Ovary (tissue), 9 donors: Measurements from ENCODE around the gene ZNF205. TPM values are rescaled to one million over a fixed set of nuclear protein-coding genes. Genes with fewer than 3 reads are reported as not detected.
"Not testable (repeated sequence)": the region's sequence is repeated elsewhere in the genome, so short reads cannot be mapped to it uniquely, and the experiment has no call there.

Experiments
- DNase-seq, 5 donors: peaks; one replicate each; pipeline ENCODE4 v3.0.0-alpha.2; 2019 to 2020
- H3K27ac ChIP-seq, 2 donors: fragments of 200-600 bp; one replicate each; pipeline versions ENCODE4 v1.5.1 to v1.8.0; 2019 to 2022
- H3K27me3 ChIP-seq: fragments of 200-600 bp; one replicate; pipeline ENCODE4 v1.8.0; 2022
- H3K36me3 ChIP-seq: fragments of 200-600 bp; sonication (generic); one replicate; pipeline ENCODE4 v1.5.1; 2019
- H3K4me1 ChIP-seq: one replicate; pipeline ENCODE4 v1.8.1; 2013; ENCODE audit warnings: mild to moderate bottlenecking, moderate library complexity; ENCODE audit not compliant: insufficient read depth
- H3K4me3 ChIP-seq: fragments of 200-600 bp; sonication (generic); one replicate; pipeline ENCODE4 v1.5.1; 2017
- H3K9me3 ChIP-seq, 2 donors: fragments of 200-600 bp in 1 of 2; sonication (generic) in 1 of 2; one replicate each; pipeline versions ENCODE4 v1.5.1 to v1.8.1; 2013 to 2019; ENCODE audit warnings: mild to moderate bottlenecking in 1 of 2, moderate library complexity in 1 of 2
- CTCF ChIP-seq, 3 donors: fragments of 450-650 bp in 2 of 3; fragments of 200-600 bp in 1 of 3; IDR thresholded peaks; one replicate each; pipeline versions ENCODE4 v1.5.1 to v1.8.0; 2016 to 2022; ENCODE audit warnings: antibody characterized with exemption in 3 of 3, mild to moderate bottlenecking in 1 of 3
- EP300 ChIP-seq: sonication (generic); formaldehyde crosslinking; IDR thresholded peaks from one replicate; pipeline ENCODE4 v1.6.1; 2017; ENCODE audit warnings: antibody characterized with exemption
- POLR2A ChIP-seq: fragments of 450-650 bp; IDR thresholded peaks from one replicate; pipeline ENCODE4 v1.6.1; 2017; ENCODE audit warnings: antibody characterized with exemption, mild to moderate bottlenecking, moderate library complexity
- WGBS, 3 donors: extraction: QIAGEN DNeasy Blood & Tissue Kit in 1 of 3; methylation state at CpG; one replicate each; pipeline versions ENCODE4 v1.1.5 to v1.1.7; 2013 to 2017; 5-methylcytosine and 5-hydroxymethylcytosine counted together
- intact Hi-C, 4 donors: fragments of 100-400 bp; cut with DNase I; formaldehyde crosslinking; loops; one replicate each; pipeline versions ENCODE4 v1.11.0 to v1.15.1; 2022 to 2023
- polyA plus RNA-seq, 2 donors: library from polyadenylated mRNA; stranded (reverse); fragments of 200-250 nt in 1 of 2; fragments of 350-450 nt in 1 of 2; fragmentation: Illumina TruSeq in 1 of 2; extraction: RNeasy Lipid Tissue Mini Kit (QIAGEN cat#74804) in 1 of 2; gene quantifications; one replicate each; pipeline ENCODE4 v1.2.3, GENCODE V29; 2013 to 2014
- total RNA-seq, 7 donors: library from RNA; depleted of rRNA in 2 of 7; stranded (reverse); fragments of >200 nt in 2 of 7; fragmentation: NEBNext Ultra II Directional in 3 of 7; extraction: Animal tissue kit (Norgen Biotek cat#: 25700) in 3 of 7; gene quantifications; one replicate each; pipeline versions ENCODE4 v1.1.0 to v1.2.4, GENCODE V29; 2016 to 2023
- donor health status: DM: no; HTN: no; CAD: no; lungs with moderate emphysema.
- donor health status: DM: no; HTN: no; CAD: no.
- donor health status: Bipolar disorder and iron deficiency.
- donor health status: DM: yes; HTN: yes; CAD: no.
- donor health status: DM: no; HTN: no; CAD: no.
- donor health status: DM: yes; HTN: yes; CAD: no.

The ZNF205 gene
- total and polyA plus RNA-seq, 9 donors = 3.0 to 22.1 (median 15.6) TPM

- intact Hi-C loops = no loop called here
- no peak for DNase-seq
- Histone ChIP-seq H3K36me3 (no peaks in the 10 kb centered on the region), H3K27ac (peak overlapping the region; percentile 75 to 88), H3K4me1 (peaks cover 2% of the 10 kb centered on the region), H3K27me3 (no peaks in the 10 kb centered on the region), H3K4me3 (peak overlapping the region; percentile 92), H3K9me3 (no peaks in the 10 kb centered on the region)
- 0 to 1% (median 0%) methylated on average over 19 to 43 of the region's 43 CpGs for WGBS, 3 donors
- TF ChIP-seq EP300 (no peak), CTCF (IDR thresholded peaks at IDR 0.05) (no peak), POLR2A (no peak)
Measured at GRCh38 chr16:3135126-3135715, 22.8 kb downstream of the ZNF205 start.

- intact Hi-C loops = no loop called here
- no peaks in the 10 kb centered on the region for H3K27me3 ChIP-seq
- peaks cover 2% of the 10 kb centered on the region for H3K4me1 ChIP-seq
- 84 to 95% (median 92%) methylated on average over 4 to 13 of the region's 13 CpGs for WGBS, 3 donors
- no peak for DNase-seq
- H3K9me3 ChIP-seq = no peaks in the 10 kb centered on the region
- H3K36me3 ChIP-seq = no peaks in the 10 kb centered on the region
- H3K27ac ChIP-seq = no peak overlapping the region
- no peak overlapping the region for H3K4me3 ChIP-seq
- TF ChIP-seq CTCF (IDR thresholded peaks at IDR 0.05) = no peak
- no peak for TF ChIP-seq POLR2A
- TF ChIP-seq EP300 = no peak
Measured at GRCh38 chr16:3137267-3137666, 24.9 kb downstream of the ZNF205 start.

GRCh38 chr16:3138342-3138741, 26.0 kb downstream of the ZNF205 start:
- Histone ChIP-seq H3K4me1 (peaks cover 2% of the 10 kb centered on the region), H3K9me3 (no peaks in the 10 kb centered on the region), H3K27ac (no peak overlapping the region), H3K4me3 (no peak overlapping the region), H3K36me3 (no peaks in the 10 kb centered on the region), H3K27me3 (no peaks in the 10 kb centered on the region)
- TF ChIP-seq POLR2A = no peak
- no peak for TF ChIP-seq CTCF (IDR thresholded peaks at IDR 0.05)
- TF ChIP-seq EP300 = no peak
- intact Hi-C loops = no loop called here
- WGBS, 3 donors = 79 to 87% (median 81%) methylated on average over 21 of the region's 21 CpGs
- DNase-seq = no peak

GRCh38 chr16:3138823-3139426, 26.5 kb downstream of the ZNF205 start:
- Histone ChIP-seq H3K36me3 (no peaks in the 10 kb centered on the region), H3K4me1 (peaks cover 2% of the 10 kb centered on the region), H3K27ac (no peak overlapping the region), H3K4me3 (no peak overlapping the region), H3K9me3 (no peaks in the 10 kb centered on the region), H3K27me3 (no peaks in the 10 kb centered on the region)
- TF ChIP-seq EP300 = no peak
- TF ChIP-seq CTCF (IDR thresholded peaks at IDR 0.05) = no peak
- no peak for TF ChIP-seq POLR2A
- DNase-seq = no peak
- 85 to 88% (median 87%) methylated on average over 14 of the region's 14 CpGs for WGBS, 3 donors
- intact Hi-C loops = no loop called here

GRCh38 chr16:3139561-3139960, 27.2 kb downstream of the ZNF205 start:
- H3K4me1 ChIP-seq, H3K4me3 ChIP-seq, H3K27ac ChIP-seq, intact Hi-C loops, H3K27me3 ChIP-seq, DNase-seq, H3K9me3 ChIP-seq, H3K36me3 ChIP-seq: not testable (repeated sequence)
- WGBS, 3 donors = 81 to 88% (median 85%) methylated on average over 9 of the region's 9 CpGs
